OCI-M2 (cell line): ENCODE data around the gene DMRT1.

ENCODE experiments used
- DNase-seq: peaks from one replicate; lab custom pipeline; 2025; ENCODE audit not compliant: unreplicated experiment; lab: John Stamatoyannopoulos, UW

Gene DMRT1

GRCh38 chr9:841371-842209 is at the start of gene DMRT1:
TSS of gene DMRT1 (plus strand) at chr9:841697. CDS start at chr9:841839, 142 bp downstream.
- DNase-seq = no peak

DNA sequence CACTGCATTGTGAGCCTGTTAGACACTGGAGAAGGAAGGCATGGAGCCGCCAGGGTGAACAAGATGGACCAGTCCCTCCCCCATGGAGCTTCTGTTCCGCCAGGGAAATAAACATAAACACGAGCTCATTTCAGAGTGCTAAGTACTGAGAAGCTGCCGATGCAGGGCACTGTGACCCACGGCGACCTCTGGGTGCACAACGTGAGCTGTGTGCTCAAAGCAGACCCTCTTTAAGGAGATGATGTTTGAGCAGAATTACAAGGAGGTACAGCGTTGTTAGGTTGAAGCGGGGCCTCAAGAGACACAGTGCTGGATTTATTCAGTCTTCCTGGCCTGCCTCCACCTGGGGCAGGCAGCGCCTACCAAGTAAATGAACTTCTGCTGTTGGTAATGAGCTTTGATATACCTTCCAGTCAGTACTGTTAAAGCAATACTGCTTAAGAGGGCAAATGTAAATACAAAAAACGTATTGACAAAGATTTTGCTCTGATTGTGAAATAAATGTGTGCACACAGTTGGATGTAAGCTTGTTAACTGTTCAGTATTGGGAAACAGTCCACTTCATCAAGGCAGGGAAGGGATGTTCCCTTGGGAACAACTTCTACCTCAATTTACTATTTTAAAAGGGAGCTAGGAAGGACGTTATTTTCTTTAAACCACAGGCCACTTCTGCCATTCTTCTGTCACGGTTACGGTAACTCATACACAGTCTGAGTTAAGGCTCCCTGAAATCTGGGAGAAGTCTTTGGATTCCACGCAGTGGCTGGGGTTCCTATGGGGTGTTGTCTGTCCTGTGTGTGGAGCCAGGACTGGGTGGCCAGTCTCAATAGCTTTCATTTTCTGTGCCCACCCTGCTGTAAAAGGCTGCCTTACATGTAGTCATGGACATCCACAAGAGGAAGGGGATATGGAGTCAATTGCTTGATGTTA is 48.9 kb upstream of the DMRT1 start:
- no peak for DNase-seq

- DNase-seq = no peak
Observed at GRCh38 chr9:794386-794785, 47.1 kb upstream of the DMRT1 start.

GRCh38 chr9:795869-796268 is 45.6 kb upstream of the DMRT1 start:
- DNase-seq = no peak

DNA sequence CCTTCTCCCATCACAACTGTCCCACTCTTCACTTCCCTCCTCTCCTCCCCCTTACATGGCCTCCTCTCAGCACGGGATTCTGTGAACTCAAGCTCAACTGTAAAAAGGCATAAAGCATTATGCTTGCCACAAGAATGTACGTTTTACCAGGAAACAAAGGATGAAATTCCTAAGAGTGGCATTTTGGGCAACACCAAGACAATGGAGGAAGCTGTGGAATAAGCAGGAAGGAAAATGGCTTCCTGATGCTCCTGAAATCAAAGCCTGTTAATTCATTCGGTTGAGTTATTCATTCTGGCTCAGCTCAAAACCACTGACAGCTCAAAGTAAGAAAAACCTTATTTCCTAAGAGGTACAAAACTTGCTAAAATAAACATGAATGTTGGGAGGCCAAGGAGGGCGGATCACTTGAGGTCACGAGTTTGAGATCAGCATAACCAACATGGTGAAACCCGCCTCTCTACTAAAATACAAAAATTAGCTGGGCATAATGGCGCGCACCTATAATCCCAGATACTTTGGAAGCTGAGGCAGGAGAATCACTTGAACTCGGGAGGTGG is 40.8 kb upstream of the DMRT1 start:
- DNase-seq = no peak

- DNase-seq = no peak
Observed at GRCh38 chr9:801399-802071, 40.0 kb upstream of the DMRT1 start.

- DNase-seq = no peak
Observed at GRCh38 chr9:804026-804425, 37.5 kb upstream of the DMRT1 start.

DNA sequence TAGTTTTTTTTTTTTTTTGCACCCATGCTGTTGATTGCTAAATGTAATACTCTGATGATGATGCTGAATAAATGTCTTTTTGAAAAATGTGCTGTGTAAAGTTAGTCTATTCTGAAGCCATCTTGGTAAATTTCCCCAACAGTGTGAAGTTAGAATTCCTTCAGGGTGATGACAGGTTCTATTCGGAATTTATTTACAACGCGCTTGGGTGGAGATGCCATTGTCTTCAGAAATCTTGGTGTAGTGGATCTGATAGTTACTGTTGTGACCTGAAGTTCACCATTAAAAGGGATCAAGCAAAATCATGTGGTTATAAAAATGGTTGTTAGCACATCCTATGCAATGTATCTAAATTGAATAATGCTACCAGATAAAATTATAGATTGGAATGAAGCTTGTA is 36.3 kb upstream of the DMRT1 start:
- no peak for DNase-seq

DNA sequence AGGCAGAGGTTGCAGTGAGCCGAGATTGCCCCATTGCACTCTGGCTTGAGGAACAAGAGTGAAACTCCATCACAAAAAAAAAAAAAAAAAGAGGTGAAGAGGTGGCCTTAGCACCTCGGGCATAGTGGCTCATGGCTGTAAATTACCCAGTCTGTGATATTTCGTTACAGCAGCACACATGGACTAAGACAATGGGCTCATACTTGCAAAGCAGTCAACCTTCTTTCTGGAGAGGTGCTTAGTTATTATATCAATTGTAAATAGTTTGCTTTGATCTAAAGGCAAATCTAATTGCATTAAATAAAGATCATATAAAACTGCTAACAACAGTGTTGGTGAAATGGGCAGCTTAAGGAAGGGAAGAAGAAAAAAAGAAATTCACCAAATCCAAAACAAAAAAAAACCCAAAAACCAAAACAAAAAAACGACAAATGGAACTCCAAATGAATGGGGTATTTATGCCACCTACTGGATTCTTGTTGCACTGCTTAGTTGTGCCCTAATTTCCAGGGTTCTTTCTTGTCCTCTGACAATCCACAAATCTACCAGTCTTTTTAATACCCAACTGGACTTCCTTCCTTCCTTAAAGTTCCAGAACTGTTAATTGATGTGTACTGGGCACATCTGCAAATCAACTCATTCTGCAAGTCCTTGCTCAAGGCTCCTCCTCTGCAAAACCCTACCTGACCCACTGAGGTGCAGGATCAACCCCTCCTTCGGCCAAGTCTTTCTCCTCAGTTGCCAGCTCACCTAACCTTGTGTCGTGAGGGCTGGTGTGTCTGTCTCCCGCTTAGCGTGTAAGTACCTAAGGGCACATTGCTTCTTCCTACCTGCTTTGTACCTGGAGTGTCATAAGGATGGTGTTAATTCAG is 35.0 kb upstream of the DMRT1 start:
- no peak for DNase-seq

DNA sequence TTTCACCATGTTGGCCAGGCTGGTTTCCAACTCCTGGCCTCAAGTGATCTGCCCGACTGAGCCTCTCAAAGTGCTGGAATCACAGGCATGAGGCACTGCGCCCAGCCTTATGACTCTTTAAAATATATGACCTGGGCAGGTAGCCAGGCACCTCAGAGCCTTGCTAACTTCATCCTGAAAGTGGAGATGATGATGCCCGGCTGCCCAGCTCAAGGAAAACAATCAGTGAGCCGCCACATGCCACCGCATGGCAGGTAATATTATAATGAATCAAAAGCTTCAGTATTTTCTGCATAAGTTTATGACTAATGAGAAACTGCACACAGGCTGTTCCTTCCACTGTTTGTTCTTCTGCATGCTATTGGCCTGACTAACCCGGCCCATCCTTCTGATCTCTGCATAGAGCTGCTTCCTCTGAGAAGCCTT is 30.4 kb upstream of the DMRT1 start:
- no peak for DNase-seq

DNA sequence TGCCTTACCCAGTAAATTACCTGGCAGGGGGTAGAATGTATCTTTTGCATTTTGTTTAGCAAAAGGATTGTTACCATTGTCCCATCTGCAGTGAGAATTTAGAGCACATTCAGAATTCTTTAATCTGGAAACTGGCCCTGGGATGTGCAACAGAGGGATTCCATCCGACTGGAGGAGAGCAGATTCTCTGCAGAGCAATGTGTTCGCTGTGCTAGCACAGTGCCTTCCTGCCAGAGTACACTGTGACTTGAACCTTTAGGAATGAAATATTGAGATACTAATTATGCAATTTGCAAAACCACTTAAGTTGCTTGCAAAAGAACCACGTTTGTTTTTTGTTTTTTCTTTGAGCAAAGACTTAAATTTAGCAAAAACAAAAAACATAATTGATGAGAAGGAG is 22.5 kb upstream of the DMRT1 start:
- no peak for DNase-seq

GRCh38 chr9:826500-827280 is 14.8 kb upstream of the DMRT1 start:
- DNase-seq = no peak

GRCh38 chr9:840343-840742 is 1.2 kb upstream of the DMRT1 start:
- DNase-seq = no peak

DNA sequence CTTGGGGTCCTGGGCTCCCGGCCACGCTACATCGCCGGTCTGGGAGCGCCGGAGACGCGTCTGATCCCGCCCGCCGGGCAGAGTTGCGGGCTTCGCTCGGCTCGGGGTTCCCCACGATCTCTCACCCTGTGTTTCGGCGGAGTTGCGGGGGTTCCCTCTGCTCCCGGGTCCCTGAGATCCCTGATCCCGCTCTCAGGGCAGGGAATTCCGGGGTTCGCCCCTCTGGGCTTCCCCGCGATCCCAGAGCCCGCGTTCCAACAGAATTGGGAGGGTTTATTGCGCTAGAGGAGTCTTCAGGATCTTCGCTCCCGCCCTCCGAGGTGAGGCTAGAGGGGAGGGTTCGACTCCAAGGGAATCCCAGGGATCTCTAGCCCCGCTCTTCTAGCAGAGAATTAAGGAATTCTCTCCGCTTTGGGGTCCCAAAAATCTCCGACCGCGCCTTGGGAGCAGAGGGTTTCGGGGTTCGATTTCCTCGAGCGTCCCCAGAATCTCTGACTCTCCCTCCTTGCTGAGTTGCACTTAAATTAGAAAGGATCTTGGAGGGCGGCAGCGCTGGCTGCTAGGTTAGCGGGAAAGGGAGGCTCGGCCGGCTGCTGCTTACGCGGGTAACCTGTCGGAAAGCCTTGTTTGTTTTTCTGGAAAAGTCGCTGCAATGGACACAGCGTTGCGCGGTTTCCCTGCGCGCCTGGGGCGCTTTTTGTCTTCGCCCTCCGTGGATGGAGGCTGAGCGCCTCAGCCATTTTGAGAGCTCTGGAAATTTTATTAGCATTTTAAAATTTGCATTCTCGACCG is 1.3 kb downstream of the DMRT1 start:
- DNase-seq = no peak

- no peak for DNase-seq
Observed at GRCh38 chr9:843427-843785, 1.9 kb downstream of the DMRT1 start.

DNA sequence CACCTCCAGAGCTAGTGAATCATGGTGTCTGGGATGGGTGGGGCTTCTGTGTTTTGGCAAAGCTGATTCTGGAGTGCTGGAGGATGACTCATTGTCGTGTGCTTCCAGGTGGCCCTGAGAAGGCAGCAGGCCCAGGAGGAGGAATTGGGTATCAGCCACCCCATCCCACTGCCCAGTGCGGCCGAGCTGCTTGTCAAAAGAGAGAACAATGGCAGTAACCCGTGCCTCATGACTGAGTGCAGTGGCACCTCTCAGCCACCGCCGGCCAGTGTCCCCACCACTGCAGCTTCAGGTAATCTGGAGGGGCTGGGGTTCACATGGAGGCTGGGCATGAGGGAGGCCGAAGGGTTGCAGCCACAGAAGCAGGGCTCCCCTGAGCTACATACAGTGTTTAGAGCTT is 5.4 kb downstream of the DMRT1 start:
- no peak for DNase-seq

GRCh38 chr9:847505-847904 is 6.0 kb downstream of the DMRT1 start:
- DNase-seq = no peak

DNA sequence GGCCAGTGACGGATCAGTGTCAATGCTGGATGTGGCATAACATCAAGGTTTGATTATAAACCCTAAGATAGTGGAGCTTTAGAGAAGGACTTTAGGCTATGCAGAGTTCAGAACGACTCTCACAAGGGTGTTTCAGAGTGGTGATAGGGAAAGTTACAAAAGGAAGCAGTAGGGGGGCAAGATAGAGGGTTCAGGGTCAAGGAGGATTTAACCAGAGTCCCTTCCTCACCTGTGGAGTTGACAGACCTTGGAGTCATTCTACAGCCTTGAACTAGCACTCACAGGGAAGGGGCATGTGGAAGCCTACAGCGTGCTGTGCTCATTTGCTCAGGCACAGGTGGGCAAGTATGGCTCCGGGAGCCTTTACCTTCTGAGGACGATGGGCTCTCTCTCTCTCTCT is 7.9 kb downstream of the DMRT1 start:
- DNase-seq = no peak

- DNase-seq = no peak
Observed at GRCh38 chr9:852539-852938, 11.0 kb downstream of the DMRT1 start.
